Lung (tissue), 12 donors: Measurements from ENCODE around the gene ZNF414. TPM values are rescaled to one million over a fixed set of nuclear protein-coding genes. Genes with fewer than 3 reads are reported as not detected.

ENCODE experiments used
- ATAC-seq: fragments of 200-7000 bp; cut with Tn5 transposase; one replicate; pipeline ENCODE4 v1.9.1; 2020; ENCODE audit warnings: moderate number of reproducible peaks; ENCODE audit not compliant: insufficient read depth, low FRiP score
- DNase-seq, 3 donors: peaks; one replicate each; pipeline ENCODE4 v3.0.0-alpha.2; 2013 to 2017
- H3K27ac ChIP-seq, 2 donors: one replicate each; pipeline ENCODE4 v1.5.1; 2013; ENCODE audit warnings: mild to moderate bottlenecking in 2 of 2, moderate library complexity in 2 of 2, control low read depth in 1 of 2, inconsistent platforms in 1 of 2, low read depth in 1 of 2, low read length in 1 of 2
- H3K27me3 ChIP-seq, 3 donors: one replicate each; pipeline ENCODE4 v1.5.1; 2013; ENCODE audit warnings: low read length in 2 of 3; ENCODE audit not compliant: control insufficient read depth in 3 of 3, insufficient read depth in 3 of 3
- H3K36me3 ChIP-seq, 4 donors: one replicate each; pipeline ENCODE4 v1.5.1; 2013; ENCODE audit warnings: low read length in 4 of 4, mild to moderate bottlenecking in 1 of 4, moderate library complexity in 1 of 4; ENCODE audit not compliant: control insufficient read depth in 4 of 4, insufficient read depth in 4 of 4
- H3K4me1 ChIP-seq, 5 donors: one replicate each; pipeline ENCODE4 v1.5.1; 2013; ENCODE audit warnings: low read length in 5 of 5, mild to moderate bottlenecking in 2 of 5, moderate library complexity in 1 of 5; ENCODE audit not compliant: control insufficient read depth in 5 of 5, insufficient read depth in 5 of 5
- H3K4me3 ChIP-seq: one replicate; pipeline ENCODE4 v1.5.1; 2013; ENCODE audit warnings: mild to moderate bottlenecking, control low read depth, moderate library complexity
- H3K9ac ChIP-seq, 2 donors: one replicate each; pipeline ENCODE4 v1.5.1; 2013; ENCODE audit warnings: low read length in 2 of 2, control low read depth in 1 of 2; ENCODE audit not compliant: insufficient read depth in 1 of 2
- H3K9me3 ChIP-seq, 4 donors: one replicate each; pipeline ENCODE4 v1.5.1; 2013; ENCODE audit warnings: low read length in 3 of 4, mild to moderate bottlenecking in 1 of 4, moderate library complexity in 1 of 4; ENCODE audit not compliant: control insufficient read depth in 4 of 4, insufficient read depth in 3 of 4
- WGBS, 2 donors: extraction: QIAGEN DNeasy Blood & Tissue Kit; methylation state at CpG; one replicate each; pipeline ENCODE4 v1.1.7; 2013; 5-methylcytosine and 5-hydroxymethylcytosine counted together
- polyA plus RNA-seq, 2 donors: library from polyadenylated mRNA; stranded (reverse); fragments of 200-250 nt; gene quantifications; one replicate each; pipeline ENCODE4 v1.2.1, GENCODE V29; 2013
- total RNA-seq, 2 donors: library from RNA; depleted of rRNA in 1 of 2; stranded (reverse); fragments of >200 nt in 1 of 2; gene quantifications; one replicate each; pipeline ENCODE4 v1.2.1, GENCODE V29; 2014 to 2021
- TF ChIP-seq, protein P1 (sequence below): IDR thresholded peaks from 2 replicates; pipeline ENCODE4 v1.5.1; 2012; ENCODE audit warnings: mild to moderate bottlenecking; ENCODE audit errors: control extremely low read depth, extremely low read depth
- donor health status: control.
- donor health status: control.
- donor health status: Bipolar disorder and iron deficiency.
- donor health status: healthy.
- donor health status: DM: yes; HTN: yes; CAD: no.

ZNF414 gene
- total and polyA plus RNA-seq, 4 donors = 17.7 to 35.7 (median 29.5) TPM

DNA sequence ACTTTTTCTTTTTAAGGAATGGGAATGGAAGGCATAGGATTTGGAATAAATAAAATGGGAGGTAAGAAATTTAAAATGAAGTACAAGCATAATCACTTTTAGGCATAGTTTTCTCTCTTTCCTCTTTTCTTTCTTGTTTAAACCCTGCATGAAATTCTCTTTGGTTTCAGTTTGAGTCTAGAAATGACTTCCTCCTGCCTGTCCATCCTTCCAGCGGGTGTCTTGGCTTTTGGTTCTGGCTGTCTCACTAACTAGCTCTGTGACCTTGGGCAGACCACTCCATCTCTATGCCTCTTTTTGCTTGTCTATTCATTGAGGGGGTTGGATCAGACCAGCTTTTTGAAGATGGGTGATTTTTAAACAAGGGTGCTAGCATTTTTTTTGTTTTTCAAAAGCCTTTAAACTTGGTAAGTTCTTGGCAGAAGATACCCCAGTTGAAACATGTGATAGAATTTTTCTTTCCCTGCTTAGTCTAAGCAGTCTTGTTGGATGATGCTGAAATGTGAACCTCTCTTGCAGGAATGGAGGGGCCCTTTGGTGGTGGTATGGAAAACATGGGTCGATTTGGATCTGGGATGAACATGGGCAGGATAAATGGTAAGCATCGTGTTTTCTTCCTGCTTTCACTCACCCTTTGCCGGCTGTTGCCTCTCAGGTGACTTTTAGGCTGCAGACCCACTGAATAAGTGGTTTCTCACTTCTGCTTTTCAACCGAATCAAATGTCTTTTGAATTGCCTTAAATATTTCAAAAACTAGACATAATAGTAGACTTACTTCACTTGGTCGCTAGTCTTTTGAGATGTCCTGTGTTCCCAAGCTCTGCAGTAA is 40.1 kb downstream of the ZNF414 start:
- H3K4me1 ChIP-seq = peaks cover 0 to 5% (median 0%) of the 10 kb centered on the region in 5 donors
- H3K9ac ChIP-seq = no peak overlapping the region

DNA sequence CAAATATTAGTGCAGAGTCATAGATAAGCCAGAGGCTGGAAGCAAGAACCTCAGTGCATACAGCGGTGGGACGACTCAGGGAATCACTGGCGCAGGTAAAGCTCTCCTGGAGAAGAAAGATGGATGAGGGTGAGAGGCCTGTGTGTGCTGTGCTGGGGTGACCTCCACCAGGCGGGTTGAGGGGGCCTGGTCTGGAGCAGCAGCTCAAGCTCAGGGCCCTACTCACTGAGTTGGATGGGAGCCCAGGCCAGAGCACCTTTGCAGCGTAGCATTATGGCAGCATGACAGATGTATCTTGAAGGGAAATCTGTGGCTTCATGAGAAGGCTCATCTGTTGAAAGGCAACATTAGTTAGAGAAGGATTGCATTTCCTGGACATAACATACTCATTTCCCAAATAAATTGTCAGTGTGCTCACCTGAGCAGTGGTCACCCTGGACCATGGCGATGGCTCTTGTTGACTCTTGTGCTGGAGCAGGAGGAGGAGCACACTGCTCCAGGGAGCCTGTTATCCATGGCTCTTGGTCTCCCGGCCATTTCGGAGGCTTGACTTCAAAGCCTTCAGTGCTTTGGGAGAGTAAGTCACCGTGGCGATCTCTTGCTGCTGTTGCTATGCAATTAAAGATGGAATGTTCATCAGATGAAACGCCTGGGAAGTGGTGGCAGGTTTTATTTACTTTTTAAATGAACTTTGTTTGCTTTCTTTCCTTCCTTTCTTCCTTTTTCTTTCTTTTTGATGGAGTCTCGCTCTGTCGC is 44.2 kb downstream of the ZNF414 start:
- no peak overlapping the region for H3K4me3 ChIP-seq
- no peaks in the 10 kb centered on the region for H3K9me3 ChIP-seq
- H3K27me3 ChIP-seq = no peaks in the 10 kb centered on the region
- WGBS, 2 donors = 89 to 91% methylated on average over 13 of the region's 13 CpGs
- TF ChIP-seq, protein P1, sequence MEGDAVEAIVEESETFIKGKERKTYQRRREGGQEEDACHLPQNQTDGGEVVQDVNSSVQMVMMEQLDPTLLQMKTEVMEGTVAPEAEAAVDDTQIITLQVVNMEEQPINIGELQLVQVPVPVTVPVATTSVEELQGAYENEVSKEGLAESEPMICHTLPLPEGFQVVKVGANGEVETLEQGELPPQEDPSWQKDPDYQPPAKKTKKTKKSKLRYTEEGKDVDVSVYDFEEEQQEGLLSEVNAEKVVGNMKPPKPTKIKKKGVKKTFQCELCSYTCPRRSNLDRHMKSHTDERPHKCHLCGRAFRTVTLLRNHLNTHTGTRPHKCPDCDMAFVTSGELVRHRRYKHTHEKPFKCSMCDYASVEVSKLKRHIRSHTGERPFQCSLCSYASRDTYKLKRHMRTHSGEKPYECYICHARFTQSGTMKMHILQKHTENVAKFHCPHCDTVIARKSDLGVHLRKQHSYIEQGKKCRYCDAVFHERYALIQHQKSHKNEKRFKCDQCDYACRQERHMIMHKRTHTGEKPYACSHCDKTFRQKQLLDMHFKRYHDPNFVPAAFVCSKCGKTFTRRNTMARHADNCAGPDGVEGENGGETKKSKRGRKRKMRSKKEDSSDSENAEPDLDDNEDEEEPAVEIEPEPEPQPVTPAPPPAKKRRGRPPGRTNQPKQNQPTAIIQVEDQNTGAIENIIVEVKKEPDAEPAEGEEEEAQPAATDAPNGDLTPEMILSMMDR = no peak
- H3K27ac ChIP-seq = no peak overlapping the region
- no peak for ATAC-seq
- peaks cover 0 to 4% (median 0%) of the 10 kb centered on the region in 5 donors for H3K4me1 ChIP-seq
- DNase-seq = no peak
- H3K9ac ChIP-seq = no peak overlapping the region
- H3K36me3 ChIP-seq = peaks cover 43 to 65% (median 64%) of the 10 kb centered on the region in 4 donors

More for the DNA sequence above, 40.1 kb downstream of the ZNF414 start:
- Histone ChIP-seq H3K4me3 (no peak overlapping the region), H3K9me3 (no peaks in the 10 kb centered on the region), H3K36me3 (peaks cover 30 to 62% (median 55%) of the 10 kb centered on the region in 4 donors), H3K27me3 (no peaks in the 10 kb centered on the region), H3K27ac (no peak overlapping the region)
- DNase-seq (no peak), ATAC-seq (no peak)
- TF ChIP-seq, protein P1 = no peak
- 41 to 66% methylated on average over 6 of the region's 6 CpGs for WGBS, 2 donors

DNA sequence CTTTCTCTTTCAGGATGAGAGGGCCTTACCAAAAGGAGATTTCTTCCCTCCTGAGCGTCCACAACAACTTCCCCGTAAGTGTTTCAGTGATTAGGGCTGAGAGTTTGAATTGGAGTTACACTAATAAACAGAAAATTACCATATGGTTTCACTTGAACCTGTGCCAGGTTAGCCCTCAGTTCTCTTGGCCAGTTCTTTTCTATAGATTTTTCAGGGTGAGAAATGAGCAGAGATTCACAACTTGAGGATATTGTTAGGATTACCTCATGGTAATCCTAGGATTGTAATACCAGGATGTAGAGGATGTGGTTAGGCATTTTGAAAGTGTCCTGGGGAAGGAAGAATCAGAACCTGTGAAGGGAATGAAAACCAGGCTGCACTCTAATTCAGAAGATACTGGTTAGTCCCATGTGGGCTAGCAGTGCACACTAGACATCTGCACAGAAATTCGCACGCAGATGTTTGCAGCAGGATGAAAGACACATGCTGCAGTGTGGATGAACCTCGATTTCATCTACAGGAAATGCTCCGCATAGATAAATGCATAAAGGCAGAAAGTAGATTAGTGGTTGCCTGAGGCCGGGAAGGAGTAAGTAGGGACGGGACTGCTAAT is 45.1 kb downstream of the ZNF414 start:
- ATAC-seq (no peak), DNase-seq (peak in 2 of 3 donors; percentile 31 to 34)
- Histone ChIP-seq H3K4me3 (no peak overlapping the region), H3K27ac (no peak overlapping the region), H3K9me3 (no peaks in the 10 kb centered on the region), H3K9ac (no peak overlapping the region), H3K27me3 (no peaks in the 10 kb centered on the region), H3K4me1 (peaks cover 0 to 4% (median 0%) of the 10 kb centered on the region in 5 donors), H3K36me3 (peaks cover 38 to 67% (median 65%) of the 10 kb centered on the region in 4 donors)
- 79 to 81% methylated on average over 8 of the region's 8 CpGs for WGBS, 2 donors
- TF ChIP-seq, protein P1 = no peak
